ENCODE results near the gene OBI1. TPM values are rescaled to one million over a fixed set of nuclear protein-coding genes. Genes with fewer than 3 reads are reported as not detected.

OBI1 gene
- 19.6 and 21.8 TPM in 2 replicates for total RNA-seq

DNA sequence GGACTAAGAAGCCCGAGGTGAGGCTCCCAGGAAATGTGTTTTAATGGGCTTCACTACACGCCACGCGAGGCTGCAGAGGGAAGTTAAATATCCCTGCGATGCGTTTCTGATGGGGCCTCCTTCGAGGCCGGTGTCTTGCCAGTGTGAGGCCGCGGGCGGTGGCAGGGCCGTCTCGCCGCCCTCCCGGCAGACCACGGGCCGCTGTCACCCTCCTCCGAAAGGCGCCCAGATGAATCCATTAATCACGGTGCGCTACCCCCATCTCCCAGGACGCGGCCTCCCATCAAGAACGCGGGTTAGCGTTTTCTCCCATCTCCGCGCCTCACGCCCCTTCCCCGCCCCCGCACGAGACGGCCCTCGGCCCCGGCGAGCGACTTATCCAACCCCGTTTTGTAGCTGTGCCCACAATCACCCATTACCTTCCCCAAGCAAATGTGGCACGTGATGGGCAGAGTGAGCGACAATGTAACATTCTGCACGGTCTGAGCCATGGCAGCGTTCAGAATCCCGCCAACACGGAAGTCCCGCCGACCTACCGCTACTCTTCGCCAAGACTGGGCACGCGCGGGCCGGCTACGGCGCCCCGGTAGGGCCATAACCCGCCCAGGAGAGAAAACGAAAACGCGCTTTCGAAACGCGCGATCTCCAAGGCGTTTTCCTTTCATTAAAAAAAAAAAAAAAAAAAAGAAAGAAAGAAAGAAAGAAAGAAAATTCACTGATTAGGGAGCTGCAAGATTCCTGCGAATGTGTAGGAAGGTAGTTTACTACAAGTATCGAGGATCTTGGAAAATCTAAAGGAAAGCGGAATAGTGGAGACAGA, at the start of gene OBI1:
Gene OBI1 (minus strand): TSS at position 526 of the 820 bp plus-strand sequence. CDS start 35 bp downstream, at position 491.

GRCh38 chr13:78603240-78603957, 55.6 kb downstream of the OBI1 start, which contains the start of gene POU4F1:
Gene POU4F1 (minus strand): TSS chr13:78603552. CDS start chr13:78603326, 226 bp downstream.

Other genes with a start within 250 kb of the OBI1 start
- gene POU4F1, start 55.6 kb downstream of the OBI1 start, total RNA-seq = 0.19 and 0.98 TPM in 2 replicates